Calu3 (cell line): ENCODE data around the gene MUC6. TPM values are rescaled to one million over a fixed set of nuclear protein-coding genes. Genes with fewer than 3 reads are reported as not detected.

Experiments
- BruUV-seq: library from RNA; stranded (reverse); fragments of 400-500 nt; replicated peaks from 2 replicates; lab custom pipeline; 2021; lab: Mats Ljungman, UMichigan
- CTCF ChIA-PET: fragments of 300-600 bp; sonication (Branson Sonifier 250); formaldehyde crosslinking; loops from one replicate; lab custom pipeline; 2022; ENCODE audit warnings: antibody characterized with exemption; lab: Charles Lee
- DNase-seq: peaks from one replicate; pipeline ENCODE4 v3.0.0; 2022
- H3K27ac Mint-ChIP-seq: one replicate; pipeline ENCODE4 v1.8.0; 2022; ENCODE audit warnings: mixed read lengths; ENCODE audit not compliant: unreplicated experiment
- H3K27me3 Mint-ChIP-seq: one replicate; pipeline ENCODE4 v1.8.0; 2022; ENCODE audit warnings: mixed read lengths; ENCODE audit not compliant: unreplicated experiment
- H3K36me3 Mint-ChIP-seq: one replicate; pipeline ENCODE4 v1.8.0; 2022; ENCODE audit warnings: mild to moderate bottlenecking, moderate library complexity, mixed read lengths; ENCODE audit not compliant: insufficient read depth, unreplicated experiment
- H3K4me1 Mint-ChIP-seq: one replicate; pipeline ENCODE4 v1.8.0; 2022; ENCODE audit warnings: mild to moderate bottlenecking, low read depth, mixed read lengths; ENCODE audit not compliant: unreplicated experiment
- H3K4me3 Mint-ChIP-seq: one replicate; pipeline ENCODE4 v1.8.0; 2022; ENCODE audit warnings: mild to moderate bottlenecking, low read depth, moderate library complexity, mixed read lengths; ENCODE audit not compliant: unreplicated experiment
- H3K9me3 Mint-ChIP-seq: one replicate; pipeline ENCODE4 v1.8.0; 2022; ENCODE audit warnings: low read depth, mixed read lengths; ENCODE audit not compliant: unreplicated experiment
- intact Hi-C: fragments of 100-400 bp; cut with micrococcal nuclease; formaldehyde crosslinking; loops from one replicate; pipeline ENCODE4 v1.10.0; 2022; ENCODE audit not compliant: unreplicated experiment
- total RNA-seq: library from RNA; stranded (reverse); gene quantifications from 2 replicates; pipeline ENCODE4 v1.2.3, GENCODE V29; 2022
- TF ChIP-seq, protein P1 (sequence below): fragments of 200-600 bp; IDR thresholded peaks from one replicate; pipeline ENCODE4 v1.8.0; 2022; ENCODE audit warnings: antibody characterized with exemption; ENCODE audit not compliant: unreplicated experiment

Gene MUC6
- total RNA-seq, 1 experiment from 2014 or later = 0.73 TPM

- intact Hi-C loops = no loop called here
- CTCF ChIA-PET = no interaction called here
- no peaks in the 10 kb centered on the region for H3K27me3 Mint-ChIP-seq
- peaks cover 18% of the 10 kb centered on the region for H3K36me3 Mint-ChIP-seq
- no peak overlapping the region for H3K4me3 Mint-ChIP-seq
- DNase-seq = no peak
- peak overlapping the region; percentile 0 for H3K27ac Mint-ChIP-seq
- no TSS peak for BruUV-seq
- H3K4me1 Mint-ChIP-seq = no peaks in the 10 kb centered on the region
- TF ChIP-seq, protein P1, sequence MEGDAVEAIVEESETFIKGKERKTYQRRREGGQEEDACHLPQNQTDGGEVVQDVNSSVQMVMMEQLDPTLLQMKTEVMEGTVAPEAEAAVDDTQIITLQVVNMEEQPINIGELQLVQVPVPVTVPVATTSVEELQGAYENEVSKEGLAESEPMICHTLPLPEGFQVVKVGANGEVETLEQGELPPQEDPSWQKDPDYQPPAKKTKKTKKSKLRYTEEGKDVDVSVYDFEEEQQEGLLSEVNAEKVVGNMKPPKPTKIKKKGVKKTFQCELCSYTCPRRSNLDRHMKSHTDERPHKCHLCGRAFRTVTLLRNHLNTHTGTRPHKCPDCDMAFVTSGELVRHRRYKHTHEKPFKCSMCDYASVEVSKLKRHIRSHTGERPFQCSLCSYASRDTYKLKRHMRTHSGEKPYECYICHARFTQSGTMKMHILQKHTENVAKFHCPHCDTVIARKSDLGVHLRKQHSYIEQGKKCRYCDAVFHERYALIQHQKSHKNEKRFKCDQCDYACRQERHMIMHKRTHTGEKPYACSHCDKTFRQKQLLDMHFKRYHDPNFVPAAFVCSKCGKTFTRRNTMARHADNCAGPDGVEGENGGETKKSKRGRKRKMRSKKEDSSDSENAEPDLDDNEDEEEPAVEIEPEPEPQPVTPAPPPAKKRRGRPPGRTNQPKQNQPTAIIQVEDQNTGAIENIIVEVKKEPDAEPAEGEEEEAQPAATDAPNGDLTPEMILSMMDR = no peak
- peaks cover 21% of the 10 kb centered on the region for H3K9me3 Mint-ChIP-seq
Observed at GRCh38 chr11:1015826-1016545, 20.5 kb downstream of the MUC6 start.

GRCh38 chr11:1015064-1015463, 21.5 kb downstream of the MUC6 start:
- H3K36me3 Mint-ChIP-seq = peaks cover 26% of the 10 kb centered on the region
- BruUV-seq = no TSS peak
- intact Hi-C loops = no loop called here
- TF ChIP-seq, protein P1 = no peak
- no peak overlapping the region for H3K4me3 Mint-ChIP-seq
- CTCF ChIA-PET = no interaction called here
- H3K27me3 Mint-ChIP-seq = no peaks in the 10 kb centered on the region
- no peak overlapping the region for H3K27ac Mint-ChIP-seq
- H3K9me3 Mint-ChIP-seq = peaks cover 21% of the 10 kb centered on the region
- DNase-seq = no peak
- no peaks in the 10 kb centered on the region for H3K4me1 Mint-ChIP-seq

DNA sequence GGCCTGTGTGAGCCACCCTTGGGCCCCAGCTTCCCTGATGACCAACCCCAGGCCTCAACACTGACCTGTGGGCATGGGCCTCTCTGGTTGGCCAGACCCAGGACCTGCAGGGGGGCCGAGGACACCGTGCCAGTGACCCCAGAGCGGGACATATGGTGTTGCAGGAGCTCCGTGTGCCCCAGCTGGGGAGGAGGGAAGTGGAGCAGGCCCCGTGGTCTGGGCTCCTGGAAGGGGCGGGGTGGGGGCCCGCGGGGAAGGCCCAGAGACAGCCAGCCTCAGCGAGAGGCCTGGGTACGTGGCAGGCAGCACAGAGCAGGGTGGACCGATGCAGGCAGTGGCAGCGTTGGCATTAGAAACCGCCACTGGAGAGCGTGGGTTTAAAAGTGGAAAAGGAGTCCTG, 22.2 kb downstream of the MUC6 start:
- peaks cover 27% of the 10 kb centered on the region for H3K36me3 Mint-ChIP-seq

GRCh38 chr11:1013631-1013935, 22.9 kb downstream of the MUC6 start:
- Mint-ChIP-seq H3K4me3 (no peak overlapping the region), H3K36me3 (peaks cover 27% of the 10 kb centered on the region), H3K27ac (no peak overlapping the region), H3K27me3 (no peaks in the 10 kb centered on the region), H3K4me1 (no peaks in the 10 kb centered on the region), H3K9me3 (peaks cover 21% of the 10 kb centered on the region)
- TF ChIP-seq, protein P1 = no peak
- no peak for DNase-seq
- CTCF ChIA-PET = no interaction called here
- intact Hi-C loops = no loop called here
- no TSS peak for BruUV-seq

More for the DNA sequence above, 22.2 kb downstream of the MUC6 start:
- no peaks in the 10 kb centered on the region for H3K27me3 Mint-ChIP-seq
- H3K9me3 Mint-ChIP-seq = peaks cover 21% of the 10 kb centered on the region
- no peak for DNase-seq
- no peaks in the 10 kb centered on the region for H3K4me1 Mint-ChIP-seq
- no peak overlapping the region for H3K4me3 Mint-ChIP-seq
- no TSS peak for BruUV-seq
- intact Hi-C loops = no loop called here
- H3K27ac Mint-ChIP-seq = no peak overlapping the region
- CTCF ChIA-PET = no interaction called here
- TF ChIP-seq, protein P1 = no peak
